A549 (cell line): ENCODE measurements around the gene IL1B. TPM values are rescaled to one million over a fixed set of nuclear protein-coding genes. Genes with fewer than 3 reads are reported as not detected.

Source experiments
- ATAC-seq, 2 experiments: fragments of 200-7000 bp in 1 of 2; fragments of >200 bp in 1 of 2; cut with Nextera tagmentation in 1 of 2; cut with Tn5 transposase in 1 of 2; 3 replicates each; pipeline versions ENCODE4 v1.8.0 to v1.9.1; 2018 to 2020; ENCODE audit warnings: mild to moderate bottlenecking in 1 of 2, moderate library complexity in 1 of 2
- CTCF ChIA-PET: fragments of 300-600 bp; sonication (Branson Sonifier 250); formaldehyde crosslinking; extraction: SDS; loops from one replicate; lab custom pipeline; 2021; ENCODE audit warnings: antibody characterized with exemption, inconsistent platforms; lab: Yijun Ruan, JAX
- POLR2A ChIA-PET: fragments of 350-600 bp; formaldehyde crosslinking; extraction: SDS; loops from one replicate; lab custom pipeline; 2021; ENCODE audit warnings: antibody characterized with exemption, inconsistent platforms; lab: Yijun Ruan, JAX
- DNase-seq, 2 experiments: peaks; one replicate each; pipeline versions ENCODE4 v3.0.0 to v3.0.0-alpha.2; 2011 to 2016; ENCODE audit warnings: low read depth in 1 of 2, low spot score in 1 of 2
- FAIRE-seq: peaks from 2 replicates; lab custom pipeline; 2011; peaks lifted over from hg19 to GRCh38; lab: Jason Lieb, UNC
- H3K27ac ChIP-seq, 2 experiments: fragments of >200 bp; sonication (Bioruptor Twin); formaldehyde crosslinking; 3 replicates each; pipeline ENCODE4 v1.5.1; 2016 to 2017
- H3K4me1 ChIP-seq: fragments of >200 bp; sonication (Bioruptor Twin); formaldehyde crosslinking; 3 replicates; pipeline ENCODE4 v1.6.1; 2016
- H3K4me2 ChIP-seq: fragments of >200 bp; sonication (Bioruptor Twin); formaldehyde crosslinking; 3 replicates; pipeline ENCODE4 v1.6.1; 2016
- H3K4me3 ChIP-seq: fragments of >200 bp; sonication (Bioruptor Twin); formaldehyde crosslinking; 3 replicates; pipeline ENCODE4 v1.5.1; 2016
- H3K9me3 ChIP-seq: fragments of >200 bp; sonication (Bioruptor Twin); formaldehyde crosslinking; 3 replicates; pipeline ENCODE4 v1.6.1; 2016
- BCL3 ChIP-seq: fragments of >200 bp; sonication (Bioruptor Twin); formaldehyde crosslinking; IDR thresholded peaks from 3 replicates; pipeline ENCODE4 v1.6.1; 2016
- CHD4 ChIP-seq: fragments of 200-600 bp; sonication (generic); IDR thresholded peaks from 2 replicates; pipeline ENCODE4 v1.6.1; 2016; ENCODE audit warnings: antibody characterized with exemption, mild to moderate bottlenecking, borderline replicate concordance
- ELK1 ChIP-seq: fragments of 150-350 bp; IDR thresholded peaks from 2 replicates; pipeline ENCODE4 v1.6.1; 2014; ENCODE audit warnings: low read depth, mild to moderate bottlenecking, low read length
- ESRRA ChIP-seq: fragments of 150-350 bp; IDR thresholded peaks from 2 replicates; pipeline ENCODE4 v1.6.1; 2014; ENCODE audit warnings: mild to moderate bottlenecking, low read length, borderline replicate concordance
- FOSL2 ChIP-seq, 2 experiments: fragments of 450-650 bp in 1 of 2; fragments of >200 bp in 1 of 2; sonication (Bioruptor Twin) in 1 of 2; formaldehyde crosslinking; IDR thresholded peaks; 2 replicates each; pipeline versions ENCODE4 v1.5.0 to v1.6.1; 2016 to 2020; ENCODE audit warnings: mild to moderate bottlenecking in 1 of 2, moderate library complexity in 1 of 2
- GATA3 ChIP-seq: IDR thresholded peaks from 2 replicates; pipeline ENCODE4 v1.6.1; 2012; ENCODE audit warnings: borderline replicate concordance
- HOXA7 ChIP-seq: fragments of 250-450 bp; sonication (Bioruptor Pico); IDR thresholded peaks from 2 replicates; pipeline ENCODE4 v1.5.0; 2020; ENCODE audit warnings: mild to moderate bottlenecking, moderate library complexity
- JUNB ChIP-seq: fragments of >200 bp; sonication (Bioruptor Twin); formaldehyde crosslinking; IDR thresholded peaks from 2 replicates; pipeline ENCODE4 v1.6.1; 2016
- MAFK ChIP-seq: fragments of 450-650 bp; IDR thresholded peaks from 2 replicates; pipeline ENCODE4 v1.6.1; 2014; ENCODE audit not compliant: partially characterized antibody
- MAZ ChIP-seq: fragments of 150-350 bp; IDR thresholded peaks from 2 replicates; pipeline ENCODE4 v1.6.1; 2014; ENCODE audit warnings: antibody characterized with exemption, low read depth, low read length, borderline replicate concordance
- NFE2L2 ChIP-seq: fragments of 150-350 bp; conservative IDR thresholded peaks from 2 replicates; pipeline ENCODE4 v1.6.1; 2014; ENCODE audit warnings: low read length
- PBX3 ChIP-seq: IDR thresholded peaks from 2 replicates; pipeline ENCODE4 v1.6.1; 2012
- POLR2A ChIP-seq: IDR thresholded peaks from 2 replicates; pipeline ENCODE4 v1.6.1; 2012; ENCODE audit warnings: mild to moderate bottlenecking, low read length
- RAD21 ChIP-seq, 2 experiments: fragments of >200 bp in 1 of 2; sonication (Bioruptor Twin) in 1 of 2; formaldehyde crosslinking in 1 of 2; IDR thresholded peaks in 1 of 2; conservative IDR thresholded peaks in 1 of 2; 2 replicates in 1 of 2; 3 replicates in 1 of 2; pipeline ENCODE4 v1.6.1; 2012 to 2018; ENCODE audit warnings: inconsistent platforms in 1 of 2
- RCOR1 ChIP-seq: fragments of 150-350 bp; IDR thresholded peaks from 2 replicates; pipeline ENCODE4 v1.6.1; 2014; ENCODE audit warnings: antibody characterized with exemption, low read length, low read depth
- RFX5 ChIP-seq: fragments of 450-650 bp; IDR thresholded peaks from 2 replicates; pipeline ENCODE4 v1.7.1; 2014; ENCODE audit warnings: antibody characterized with exemption, mild to moderate bottlenecking, moderate library complexity
- RNF2 ChIP-seq: fragments of 200-600 bp; sonication (generic); IDR thresholded peaks from 2 replicates; pipeline ENCODE4 v1.6.1; 2016; ENCODE audit warnings: low read depth, mild to moderate bottlenecking, antibody characterized with exemption, moderate library complexity, borderline replicate concordance
- SREBF2 ChIP-seq: fragments of 450-650 bp; IDR thresholded peaks from 2 replicates; pipeline ENCODE4 v1.6.1; 2014; ENCODE audit warnings: mild to moderate bottlenecking, moderate library complexity
- WGBS: methylation state at CpG from one replicate; pipeline ENCODE4 v1.1.6; 2017; ENCODE audit errors: missing lambda C conversion rate; 5-methylcytosine and 5-hydroxymethylcytosine counted together
- polyA plus RNA-seq, 4 experiments: library from polyadenylated mRNA; depleted of rRNA in 3 of 4; stranded (reverse); fragments of >200 nt; fragmentation: RNase III in 1 of 4; extraction: RNeasy Plus Mini Kit Qiagen cat#74134 plus additional on column Dnase treatment in 1 of 4; gene quantifications; 2 replicates in 3 of 4; 3 replicates in 1 of 4; pipeline ENCODE4 v1.2.3, GENCODE V29; 2011 to 2017
- TF ChIP-seq, protein P1 (sequence below): fragments of 250-450 bp; sonication (Bioruptor Pico); IDR thresholded peaks from 2 replicates; pipeline ENCODE4 v1.5.0; 2020; ENCODE audit warnings: low read depth, mild to moderate bottlenecking, moderate library complexity
- TF ChIP-seq, protein P2 (sequence below): IDR thresholded peaks from 2 replicates; pipeline ENCODE4 v1.6.1; 2012; ENCODE audit warnings: low read depth, borderline replicate concordance

IL1B gene
- polyA plus RNA-seq, 2 of the 4 experiments (the other 2 are of a cell fraction), result 0.54 to 0.70 TPM

DNA sequence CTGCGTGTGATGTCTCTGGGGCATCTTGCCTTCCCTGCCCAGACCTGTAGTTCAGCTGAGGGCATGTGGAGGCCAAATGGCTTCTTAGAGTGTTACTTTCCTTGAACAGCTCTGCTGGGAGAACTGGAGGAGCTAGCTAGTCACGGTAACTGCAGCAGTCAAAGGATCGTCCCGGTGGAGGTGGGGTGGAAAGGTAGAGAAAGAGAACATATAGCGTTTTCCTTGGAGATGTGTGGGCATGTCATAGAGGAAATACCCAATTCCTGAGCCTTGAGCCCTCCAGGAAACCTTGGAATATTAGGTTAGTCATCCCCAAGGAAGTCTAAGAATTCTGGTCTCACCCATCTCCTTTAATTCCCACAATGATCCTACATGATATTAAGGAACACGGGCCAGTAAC, 40.8 kb upstream of the IL1B start:
- ChIA-PET CTCF (interaction anchor here (1.1 to 1.5 kb wide), 3 partner anchors 10 to 34 kb away, joined by 3 to 4 read pairs (median 3); no protein-coding TSS in a partner anchor), POLR2A (no interaction called here)
- no peak for TF ChIP-seq RNF2
- TF ChIP-seq MAFK, result no peak
- TF ChIP-seq CHD4, result no peak
- TF ChIP-seq PBX3, result no peak
- TF ChIP-seq ESRRA, result no peak
- TF ChIP-seq RFX5, result no peak
- no peak for TF ChIP-seq BCL3
- TF ChIP-seq NFE2L2, result no peak
- TF ChIP-seq, protein P1, sequence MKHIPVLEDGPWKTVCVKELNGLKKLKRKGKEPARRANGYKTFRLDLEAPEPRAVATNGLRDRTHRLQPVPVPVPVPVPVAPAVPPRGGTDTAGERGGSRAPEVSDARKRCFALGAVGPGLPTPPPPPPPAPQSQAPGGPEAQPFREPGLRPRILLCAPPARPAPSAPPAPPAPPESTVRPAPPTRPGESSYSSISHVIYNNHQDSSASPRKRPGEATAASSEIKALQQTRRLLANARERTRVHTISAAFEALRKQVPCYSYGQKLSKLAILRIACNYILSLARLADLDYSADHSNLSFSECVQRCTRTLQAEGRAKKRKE (CRISPR knock-in tag), result no peak
- no peak for TF ChIP-seq MAZ
- TF ChIP-seq ELK1, result no peak
- TF ChIP-seq JUNB, result no peak
- no peak for TF ChIP-seq HOXA7
- H3K27ac ChIP-seq, result no peak overlapping the region
- no peak for FAIRE-seq
- no peaks in the 10 kb centered on the region for H3K9me3 ChIP-seq
- no peak overlapping the region for H3K4me2 ChIP-seq
- no peak overlapping the region for H3K4me3 ChIP-seq
- H3K4me1 ChIP-seq, result no peaks in the 10 kb centered on the region
- DNase-seq, result no peak
- WGBS, result 66% methylated on average over 6 of the region's 6 CpGs
- ATAC-seq, result no peak; a peak in 1 of 6 replicates

DNA sequence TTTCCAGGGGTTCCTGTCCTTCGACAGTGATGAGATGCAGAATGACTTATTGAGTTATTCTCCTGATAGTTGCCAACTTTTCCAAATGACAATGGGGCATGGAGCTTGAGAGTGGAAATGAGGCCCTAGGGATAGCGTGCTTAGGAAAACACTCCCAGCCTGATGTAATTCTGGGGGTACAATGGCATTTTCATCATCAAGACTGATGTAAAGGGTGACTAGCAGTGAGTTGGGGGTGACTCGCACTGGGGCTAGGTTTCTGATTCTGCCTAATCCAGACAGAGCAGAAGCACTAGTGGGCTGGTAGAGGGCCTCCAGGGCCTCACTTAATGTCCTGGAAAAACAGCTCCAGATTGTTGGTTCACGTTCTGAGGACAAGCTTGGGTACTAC, 40.4 kb upstream of the IL1B start:
- H3K9me3 ChIP-seq, result no peaks in the 10 kb centered on the region
- no peak overlapping the region for H3K4me3 ChIP-seq
- 67% methylated on average over 4 of the region's 4 CpGs for WGBS
- H3K27ac ChIP-seq, result no peak overlapping the region
- ATAC-seq (no peak), FAIRE-seq (no peak), DNase-seq (no peak)
- ChIA-PET POLR2A (no interaction called here), CTCF (interaction anchor here (1.1 to 1.5 kb wide), 3 partner anchors 9 to 34 kb away, joined by 3 to 4 read pairs (median 3); no protein-coding TSS in a partner anchor)
- no peak overlapping the region for H3K4me2 ChIP-seq
- H3K4me1 ChIP-seq, result no peaks in the 10 kb centered on the region
- TF ChIP-seq SREBF2, result no peak
- no peak for TF ChIP-seq RCOR1
- TF ChIP-seq FOSL2 (IDR thresholded peaks at IDR 0.05), result no peak
- TF ChIP-seq FOSL2 (CRISPR knock-in tag; IDR thresholded peaks at IDR 0.05), result no peak
- no peak for TF ChIP-seq ESRRA
- no peak for TF ChIP-seq RNF2
- no peak for TF ChIP-seq GATA3
- no peak for TF ChIP-seq RAD21 (conservative IDR thresholded peaks at IDR 0.05 in 1 of 2, IDR thresholded peaks at IDR 0.05 in 1 of 2)
- TF ChIP-seq HOXA7, result no peak
- TF ChIP-seq, protein P2, sequence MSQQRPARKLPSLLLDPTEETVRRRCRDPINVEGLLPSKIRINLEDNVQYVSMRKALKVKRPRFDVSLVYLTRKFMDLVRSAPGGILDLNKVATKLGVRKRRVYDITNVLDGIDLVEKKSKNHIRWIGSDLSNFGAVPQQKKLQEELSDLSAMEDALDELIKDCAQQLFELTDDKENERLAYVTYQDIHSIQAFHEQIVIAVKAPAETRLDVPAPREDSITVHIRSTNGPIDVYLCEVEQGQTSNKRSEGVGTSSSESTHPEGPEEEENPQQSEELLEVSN, result no peak
- TF ChIP-seq POLR2A, result no peak
- TF ChIP-seq BCL3, result no peak
